Measurements from ENCODE around the gene TRPM8. TPM values are rescaled to one million over a fixed set of nuclear protein-coding genes. Genes with fewer than 3 reads are reported as not detected.
"Not testable (repeated sequence)": the region's sequence is repeated elsewhere in the genome, so short reads cannot be mapped to it uniquely, and the experiment has no call there.

The TRPM8 gene
- total RNA-seq, 2 experiments from 2014 or later: not detected

DNA sequence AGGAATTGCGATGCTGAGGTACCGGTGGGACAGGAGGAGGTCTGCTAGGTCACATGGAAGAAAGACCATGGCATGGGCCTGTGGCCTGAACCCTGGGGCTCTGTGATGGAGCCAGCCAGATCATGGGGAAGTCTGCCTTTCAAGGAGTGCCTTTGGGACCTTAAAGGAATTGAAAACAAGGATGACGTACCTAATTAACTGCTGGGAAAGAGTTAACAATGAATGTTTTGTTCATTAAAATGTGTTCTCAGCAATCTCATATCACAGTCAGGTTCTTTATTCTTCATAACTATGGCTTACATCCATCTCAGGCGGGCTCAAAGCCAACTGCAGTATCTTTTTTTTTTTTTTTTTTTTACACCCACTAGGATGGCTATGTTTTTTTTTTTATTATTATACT lies 25.6 kb downstream of the TRPM8 start:
- CTCF ChIA-PET: no interaction called here
- no peaks in the 10 kb centered on the region for H3K36me3 Mint-ChIP-seq (ENCODE audit: low read depth)
- H3K27me3 Mint-ChIP-seq (ENCODE audit: low read depth): peaks cover 37% of the 10 kb centered on the region
- H3K27ac Mint-ChIP-seq: no peak overlapping the region
- no peak overlapping the region for H3K4me3 Mint-ChIP-seq
- H3K9me3 Mint-ChIP-seq: no peaks in the 10 kb centered on the region
- DNase-seq: no peak
- peaks cover 4% of the 10 kb centered on the region for H3K4me1 Mint-ChIP-seq (ENCODE audit: low read depth)
- intact Hi-C loops (cut with micrococcal nuclease): no loop called here

DNA sequence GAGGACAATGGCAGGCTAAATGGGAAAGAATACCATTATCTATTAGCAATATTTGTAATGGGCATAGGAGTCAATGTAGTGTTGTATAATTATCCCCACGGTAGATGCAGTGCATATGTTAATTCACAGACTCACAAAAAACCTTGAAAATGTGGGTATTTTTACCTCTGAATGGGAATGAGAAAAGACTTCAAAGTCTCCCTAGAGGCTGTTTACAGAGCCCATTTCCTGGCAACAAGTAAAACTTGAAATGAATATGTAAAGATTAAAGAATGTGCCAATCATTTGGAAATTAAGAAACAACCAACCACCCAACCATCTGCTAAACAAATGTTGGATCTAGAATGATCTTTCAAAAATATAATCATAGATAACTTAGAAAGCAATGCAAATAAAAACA lies 27.1 kb downstream of the TRPM8 start:
- Mint-ChIP-seq H3K4me1 (ENCODE audit: low read depth) (peaks cover under 1% of the 10 kb centered on the region), H3K9me3 (no peaks in the 10 kb centered on the region), H3K27ac (no peak overlapping the region), H3K36me3 (ENCODE audit: low read depth) (no peaks in the 10 kb centered on the region), H3K27me3 (ENCODE audit: low read depth) (peaks cover 25% of the 10 kb centered on the region), H3K4me3 (no peak overlapping the region)
- intact Hi-C loops (cut with micrococcal nuclease): no loop called here
- no peak for DNase-seq
- CTCF ChIA-PET: interaction anchor here (0.6 kb wide), 1 partner anchor 10 kb away, joined by 3 read pairs; no protein-coding TSS in a partner anchor

DNA sequence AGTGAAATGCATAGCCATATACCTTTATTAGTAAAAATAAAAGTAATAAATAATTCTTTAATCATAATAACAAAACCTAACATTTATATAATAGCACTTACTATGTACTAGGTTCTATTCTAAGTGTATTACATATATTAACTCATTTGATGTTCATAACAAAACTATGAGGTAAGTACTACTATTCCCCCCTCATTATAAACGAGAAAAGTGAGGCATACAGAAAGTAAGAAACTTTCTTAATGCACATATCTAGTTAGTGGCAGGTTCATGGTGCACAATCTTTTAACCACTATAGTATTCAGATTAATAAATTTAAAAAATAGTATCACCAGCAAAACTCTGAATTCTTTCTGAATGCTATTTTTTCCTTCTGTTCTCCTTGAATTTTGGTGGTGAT lies 27.5 kb downstream of the TRPM8 start:
- DNase-seq: no peak
- intact Hi-C loops (cut with micrococcal nuclease): no loop called here
- CTCF ChIA-PET: no interaction called here
- Mint-ChIP-seq H3K36me3 (ENCODE audit: low read depth) (no peaks in the 10 kb centered on the region), H3K4me1 (ENCODE audit: low read depth) (no peaks in the 10 kb centered on the region), H3K27ac (no peak overlapping the region), H3K9me3 (no peaks in the 10 kb centered on the region), H3K4me3 (no peak overlapping the region), H3K27me3 (ENCODE audit: low read depth) (peaks cover 23% of the 10 kb centered on the region)

- Mint-ChIP-seq H3K9me3 (no peaks in the 10 kb centered on the region), H3K36me3 (ENCODE audit: low read depth) (no peaks in the 10 kb centered on the region), H3K27ac (no peak overlapping the region), H3K4me3 (no peak overlapping the region), H3K4me1 (ENCODE audit: low read depth) (no peaks in the 10 kb centered on the region), H3K27me3 (ENCODE audit: low read depth) (peaks cover 19% of the 10 kb centered on the region)
- intact Hi-C loops (cut with micrococcal nuclease): no loop called here
- CTCF ChIA-PET: no interaction called here
- no peak for DNase-seq
These were observed 28.0 kb downstream of the TRPM8 start for GRCh38 chr2:233945146-233945545.

- no peaks in the 10 kb centered on the region for H3K9me3 Mint-ChIP-seq
- intact Hi-C loops (cut with micrococcal nuclease): no loop called here
- H3K4me1 Mint-ChIP-seq (ENCODE audit: low read depth): no peaks in the 10 kb centered on the region
- H3K27ac Mint-ChIP-seq: no peak overlapping the region
- CTCF ChIA-PET: no interaction called here
- H3K36me3 Mint-ChIP-seq (ENCODE audit: low read depth): no peaks in the 10 kb centered on the region
- no peak overlapping the region for H3K4me3 Mint-ChIP-seq
- peaks cover 11% of the 10 kb centered on the region for H3K27me3 Mint-ChIP-seq (ENCODE audit: low read depth)
- DNase-seq: no peak
These were observed 33.1 kb downstream of the TRPM8 start for GRCh38 chr2:233950078-233950825.

DNA sequence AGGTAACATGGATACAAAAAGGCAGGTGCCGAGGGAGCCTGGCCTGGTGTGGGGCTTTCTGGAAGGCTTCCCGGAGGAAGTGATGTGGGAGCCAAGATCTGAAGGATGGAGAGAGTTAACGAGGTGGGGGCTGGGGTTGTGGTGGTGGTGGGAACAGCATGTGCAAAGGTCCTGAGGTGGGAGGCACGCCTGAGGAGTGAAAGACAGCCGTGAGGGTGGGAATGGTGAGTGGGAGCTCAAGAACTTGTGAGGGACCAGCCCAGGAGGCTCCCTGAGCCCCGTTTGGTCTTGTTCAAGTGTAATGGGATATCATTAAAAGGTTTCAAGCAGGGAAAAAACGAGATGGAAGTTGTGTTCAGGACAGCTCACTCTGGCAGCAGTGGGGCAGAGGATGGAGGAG lies 35.2 kb downstream of the TRPM8 start:
- no peak overlapping the region for H3K4me3 Mint-ChIP-seq
- DNase-seq: no peak
- H3K36me3 Mint-ChIP-seq (ENCODE audit: low read depth): no peaks in the 10 kb centered on the region
- H3K4me1 Mint-ChIP-seq (ENCODE audit: low read depth): no peaks in the 10 kb centered on the region
- intact Hi-C loops (cut with micrococcal nuclease): no loop called here
- no peaks in the 10 kb centered on the region for H3K9me3 Mint-ChIP-seq
- H3K27ac Mint-ChIP-seq: no peak overlapping the region
- CTCF ChIA-PET: no interaction called here
- H3K27me3 Mint-ChIP-seq (ENCODE audit: low read depth): peaks cover 3% of the 10 kb centered on the region

DNA sequence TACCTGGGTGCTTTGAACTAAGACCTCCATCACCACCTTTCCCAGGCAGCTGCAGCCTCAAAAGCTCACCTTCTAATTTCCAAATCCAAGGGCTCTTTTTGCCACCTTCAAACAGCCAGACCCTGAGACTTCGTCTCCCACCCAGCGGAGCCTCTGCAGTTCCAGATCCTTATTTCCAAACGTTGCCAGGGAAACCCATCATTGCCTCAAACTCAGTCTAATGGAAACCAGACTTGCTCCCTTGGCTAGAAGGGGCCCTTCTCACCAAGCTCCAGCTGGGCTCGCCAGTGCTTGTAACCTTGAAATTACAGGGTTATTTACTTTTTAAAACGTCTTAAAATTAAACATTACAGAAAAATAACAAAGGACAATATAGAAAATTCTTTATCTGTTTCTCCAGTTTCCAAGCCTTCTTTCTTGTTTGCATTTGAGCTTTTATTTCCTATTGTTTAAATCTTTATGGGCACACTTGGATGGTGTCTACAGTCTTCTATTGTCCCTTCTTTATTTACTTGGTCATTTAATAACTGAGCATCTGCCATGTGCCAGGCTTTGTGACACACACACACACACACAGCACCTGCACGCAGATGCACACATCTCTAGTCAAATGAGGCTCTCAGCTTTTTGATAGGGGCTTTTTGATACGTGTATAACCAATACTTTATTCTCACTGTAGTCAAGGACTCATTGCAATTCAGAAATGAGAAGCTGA lies 36.1 kb downstream of the TRPM8 start:
- H3K27me3 Mint-ChIP-seq (ENCODE audit: low read depth): peaks cover 3% of the 10 kb centered on the region
- CTCF ChIA-PET: interaction anchor here (0.8 kb wide), 1 partner anchor 17 kb away, joined by 3 read pairs; no protein-coding TSS in a partner anchor
- no peak for DNase-seq
- H3K9me3 Mint-ChIP-seq: no peaks in the 10 kb centered on the region
- H3K27ac Mint-ChIP-seq: no peak overlapping the region
- H3K4me1 Mint-ChIP-seq (ENCODE audit: low read depth): no peaks in the 10 kb centered on the region
- H3K36me3 Mint-ChIP-seq (ENCODE audit: low read depth): no peaks in the 10 kb centered on the region
- H3K4me3 Mint-ChIP-seq: no peak overlapping the region
- intact Hi-C loops (cut with micrococcal nuclease): no loop called here

DNA sequence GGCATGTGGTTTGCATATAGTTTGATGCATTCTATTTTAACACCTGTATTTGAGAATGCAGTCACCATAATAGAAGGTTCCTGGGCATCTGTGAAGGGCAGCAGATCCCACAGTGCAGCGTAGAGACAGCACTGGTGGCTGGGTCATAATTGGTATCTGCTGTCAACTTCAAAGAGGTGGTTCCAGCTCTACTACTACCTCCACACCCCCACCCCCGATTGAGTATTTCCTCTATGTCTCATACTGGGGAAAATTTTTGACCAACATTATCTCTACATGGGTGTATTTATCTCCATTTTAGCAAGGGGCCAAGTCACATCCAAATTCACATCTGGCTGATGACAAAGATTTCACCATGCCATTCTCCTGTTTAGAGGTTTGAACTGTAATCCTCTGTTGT lies 43.0 kb downstream of the TRPM8 start:
- CTCF ChIA-PET: no interaction called here
- Mint-ChIP-seq H3K27ac (no peak overlapping the region), H3K4me3 (no peak overlapping the region), H3K27me3 (ENCODE audit: low read depth) (no peaks in the 10 kb centered on the region), H3K9me3 (no peaks in the 10 kb centered on the region), H3K36me3 (ENCODE audit: low read depth) (no peaks in the 10 kb centered on the region), H3K4me1 (ENCODE audit: low read depth) (no peaks in the 10 kb centered on the region)
- DNase-seq: no peak
- intact Hi-C loops (cut with micrococcal nuclease): no loop called here

GRCh38 chr2:233961905-233962304 lies 44.7 kb downstream of the TRPM8 start:
- H3K36me3 Mint-ChIP-seq (ENCODE audit: low read depth): no peaks in the 10 kb centered on the region
- no peak overlapping the region for H3K4me3 Mint-ChIP-seq
- CTCF ChIA-PET: no interaction called here
- no peak for DNase-seq
- no peaks in the 10 kb centered on the region for H3K27me3 Mint-ChIP-seq (ENCODE audit: low read depth)
- no peaks in the 10 kb centered on the region for H3K4me1 Mint-ChIP-seq (ENCODE audit: low read depth)
- H3K9me3 Mint-ChIP-seq: no peaks in the 10 kb centered on the region
- H3K27ac Mint-ChIP-seq: no peak overlapping the region
- intact Hi-C loops (cut with micrococcal nuclease): no loop called here

GRCh38 chr2:233964581-233964980 lies 47.4 kb downstream of the TRPM8 start:
- no peak for DNase-seq
- no peaks in the 10 kb centered on the region for H3K9me3 Mint-ChIP-seq
- H3K27me3 Mint-ChIP-seq (ENCODE audit: low read depth): no peaks in the 10 kb centered on the region
- CTCF ChIA-PET: interaction anchor here (0.7 kb wide), 1 partner anchor 473 kb away, joined by 4 read pairs; no protein-coding TSS in a partner anchor
- intact Hi-C loops (cut with micrococcal nuclease): no loop called here
- peaks cover 6% of the 10 kb centered on the region for H3K4me1 Mint-ChIP-seq (ENCODE audit: low read depth)
- no peaks in the 10 kb centered on the region for H3K36me3 Mint-ChIP-seq (ENCODE audit: low read depth)
- no peak overlapping the region for H3K4me3 Mint-ChIP-seq
- no peak overlapping the region for H3K27ac Mint-ChIP-seq

DNA sequence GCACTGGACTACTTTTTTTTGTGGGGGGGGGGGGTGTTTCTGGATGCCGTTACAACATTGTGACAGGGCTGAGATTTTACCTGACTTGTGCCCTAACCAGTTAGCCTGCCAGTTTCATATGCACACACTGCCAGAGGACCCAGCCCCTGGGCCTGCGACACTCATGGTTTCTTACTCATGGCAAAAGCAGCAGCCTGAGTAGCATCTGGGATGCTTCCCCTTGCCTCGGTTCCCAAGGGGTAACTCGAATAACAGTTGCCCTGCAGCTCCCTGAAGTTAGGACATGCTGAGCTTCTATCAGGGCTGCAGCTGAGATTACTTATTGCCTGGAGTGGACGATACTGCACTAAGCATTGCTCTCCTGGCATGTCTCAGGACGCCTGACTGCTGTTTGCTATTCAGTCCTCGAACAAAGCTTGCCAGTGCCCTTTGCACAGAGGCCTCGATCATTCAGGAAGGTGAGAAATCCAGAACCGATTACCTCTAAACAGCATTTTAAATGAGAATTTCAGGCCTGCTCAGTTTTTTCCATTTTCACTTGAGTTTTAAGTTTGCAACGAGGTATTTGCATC lies 47.9 kb downstream of the TRPM8 start:
- Mint-ChIP-seq H3K9me3 (no peaks in the 10 kb centered on the region), H3K36me3 (ENCODE audit: low read depth) (no peaks in the 10 kb centered on the region), H3K27ac (no peak overlapping the region), H3K4me1 (ENCODE audit: low read depth) (peaks cover 6% of the 10 kb centered on the region), H3K27me3 (ENCODE audit: low read depth) (no peaks in the 10 kb centered on the region), H3K4me3 (no peak overlapping the region)
- DNase-seq: no peak
- intact Hi-C loops (cut with micrococcal nuclease): no loop called here
- CTCF ChIA-PET: interaction anchor here (0.7 kb wide), 1 partner anchor 472 kb away, joined by 4 read pairs; no protein-coding TSS in a partner anchor

DNA sequence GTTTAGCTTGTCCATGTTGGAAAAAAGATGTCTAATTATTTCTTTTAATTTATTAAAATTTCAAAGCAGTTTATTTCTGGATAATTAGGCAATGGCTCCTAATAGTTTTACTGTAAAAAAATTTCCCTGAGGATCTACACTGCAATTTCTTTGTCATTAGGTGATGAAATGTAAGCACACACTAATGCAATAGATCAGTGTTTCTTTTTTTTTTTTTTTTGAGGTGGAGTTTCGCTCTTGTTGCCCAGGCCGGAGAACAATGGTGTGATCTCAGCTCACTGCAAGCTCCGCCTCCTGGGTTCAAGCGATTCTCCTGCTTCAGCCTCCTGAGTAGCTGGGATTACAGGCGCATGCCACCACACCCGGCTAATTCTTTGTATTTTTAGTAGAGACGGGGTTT lies 48.5 kb downstream of the TRPM8 start:
- intact Hi-C loops (cut with micrococcal nuclease); H3K9me3 Mint-ChIP-seq; DNase-seq; H3K27me3 Mint-ChIP-seq (ENCODE audit: low read depth); H3K36me3 Mint-ChIP-seq (ENCODE audit: low read depth); H3K4me1 Mint-ChIP-seq (ENCODE audit: low read depth); H3K27ac Mint-ChIP-seq; H3K4me3 Mint-ChIP-seq: not testable (repeated sequence)
- CTCF ChIA-PET: interaction anchor here (0.6 kb wide), 1 partner anchor 600 kb away, joined by 3 read pairs; no protein-coding TSS in a partner anchor

Measured in activated naive CD4-positive, alpha-beta T cell treated with anti-CD3 and anti-CD28 coated beads for 36 hours (primary cell).